ENCODE data around the gene PPP1R14B.

Gene PPP1R14B

DNA sequence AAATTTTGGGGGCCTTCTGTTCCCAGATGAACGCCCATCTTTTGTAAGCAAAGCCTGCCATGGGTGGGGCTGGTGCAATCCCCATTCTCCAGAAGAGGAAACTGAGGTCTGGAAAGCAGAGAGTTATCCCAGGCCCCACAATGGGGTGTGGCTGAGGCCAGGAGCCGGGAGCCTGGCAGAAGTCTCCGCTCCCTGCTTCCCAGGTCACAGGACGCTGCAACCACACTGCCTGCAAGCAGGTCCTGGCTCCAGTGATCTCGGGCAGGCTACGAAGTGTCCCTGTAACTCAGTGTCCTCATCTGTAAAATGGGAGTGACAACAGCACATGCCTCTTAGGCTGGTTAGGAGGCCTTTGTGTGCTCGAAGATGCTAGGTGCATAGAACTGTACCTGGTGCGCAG is 6.3 kb upstream of the PPP1R14B start:
- H3K4me3 ChIP-seq (replicated peaks; ENCODE audit: insufficient read depth, low read length) = peak overlapping the region; percentile 75; the same call in 1 of the 2 replicates
- TF ChIP-seq SPI1 (IDR thresholded peaks at IDR 0.05; ENCODE audit: borderline replicate concordance, low read depth) = no peak
- TF ChIP-seq, protein P1, sequence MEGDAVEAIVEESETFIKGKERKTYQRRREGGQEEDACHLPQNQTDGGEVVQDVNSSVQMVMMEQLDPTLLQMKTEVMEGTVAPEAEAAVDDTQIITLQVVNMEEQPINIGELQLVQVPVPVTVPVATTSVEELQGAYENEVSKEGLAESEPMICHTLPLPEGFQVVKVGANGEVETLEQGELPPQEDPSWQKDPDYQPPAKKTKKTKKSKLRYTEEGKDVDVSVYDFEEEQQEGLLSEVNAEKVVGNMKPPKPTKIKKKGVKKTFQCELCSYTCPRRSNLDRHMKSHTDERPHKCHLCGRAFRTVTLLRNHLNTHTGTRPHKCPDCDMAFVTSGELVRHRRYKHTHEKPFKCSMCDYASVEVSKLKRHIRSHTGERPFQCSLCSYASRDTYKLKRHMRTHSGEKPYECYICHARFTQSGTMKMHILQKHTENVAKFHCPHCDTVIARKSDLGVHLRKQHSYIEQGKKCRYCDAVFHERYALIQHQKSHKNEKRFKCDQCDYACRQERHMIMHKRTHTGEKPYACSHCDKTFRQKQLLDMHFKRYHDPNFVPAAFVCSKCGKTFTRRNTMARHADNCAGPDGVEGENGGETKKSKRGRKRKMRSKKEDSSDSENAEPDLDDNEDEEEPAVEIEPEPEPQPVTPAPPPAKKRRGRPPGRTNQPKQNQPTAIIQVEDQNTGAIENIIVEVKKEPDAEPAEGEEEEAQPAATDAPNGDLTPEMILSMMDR (IDR thresholded peaks at IDR 0.05; ENCODE audit: insufficient read depth, low read length) = no peak
- TF ChIP-seq, protein P2, sequence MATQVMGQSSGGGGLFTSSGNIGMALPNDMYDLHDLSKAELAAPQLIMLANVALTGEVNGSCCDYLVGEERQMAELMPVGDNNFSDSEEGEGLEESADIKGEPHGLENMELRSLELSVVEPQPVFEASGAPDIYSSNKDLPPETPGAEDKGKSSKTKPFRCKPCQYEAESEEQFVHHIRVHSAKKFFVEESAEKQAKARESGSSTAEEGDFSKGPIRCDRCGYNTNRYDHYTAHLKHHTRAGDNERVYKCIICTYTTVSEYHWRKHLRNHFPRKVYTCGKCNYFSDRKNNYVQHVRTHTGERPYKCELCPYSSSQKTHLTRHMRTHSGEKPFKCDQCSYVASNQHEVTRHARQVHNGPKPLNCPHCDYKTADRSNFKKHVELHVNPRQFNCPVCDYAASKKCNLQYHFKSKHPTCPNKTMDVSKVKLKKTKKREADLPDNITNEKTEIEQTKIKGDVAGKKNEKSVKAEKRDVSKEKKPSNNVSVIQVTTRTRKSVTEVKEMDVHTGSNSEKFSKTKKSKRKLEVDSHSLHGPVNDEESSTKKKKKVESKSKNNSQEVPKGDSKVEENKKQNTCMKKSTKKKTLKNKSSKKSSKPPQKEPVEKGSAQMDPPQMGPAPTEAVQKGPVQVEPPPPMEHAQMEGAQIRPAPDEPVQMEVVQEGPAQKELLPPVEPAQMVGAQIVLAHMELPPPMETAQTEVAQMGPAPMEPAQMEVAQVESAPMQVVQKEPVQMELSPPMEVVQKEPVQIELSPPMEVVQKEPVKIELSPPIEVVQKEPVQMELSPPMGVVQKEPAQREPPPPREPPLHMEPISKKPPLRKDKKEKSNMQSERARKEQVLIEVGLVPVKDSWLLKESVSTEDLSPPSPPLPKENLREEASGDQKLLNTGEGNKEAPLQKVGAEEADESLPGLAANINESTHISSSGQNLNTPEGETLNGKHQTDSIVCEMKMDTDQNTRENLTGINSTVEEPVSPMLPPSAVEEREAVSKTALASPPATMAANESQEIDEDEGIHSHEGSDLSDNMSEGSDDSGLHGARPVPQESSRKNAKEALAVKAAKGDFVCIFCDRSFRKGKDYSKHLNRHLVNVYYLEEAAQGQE (IDR thresholded peaks at IDR 0.05; ENCODE audit: insufficient replicate concordance, low read depth) = no peak
- TF ChIP-seq POLR2AphosphoS5 (IDR thresholded peaks at IDR 0.05; ENCODE audit: low read depth) = no peak
- TF ChIP-seq GABPA (IDR thresholded peaks at IDR 0.05; ENCODE audit: low read depth) = no peak
- DNase-seq (ENCODE audit: low read depth in 1 of 2, low spot score in 1 of 2) = no peak
- no peaks in the 10 kb centered on the region for H3K27me3 ChIP-seq (ENCODE audit: insufficient read depth, poor library complexity, severe bottlenecking)
- no peak overlapping the region for H3K27ac ChIP-seq (replicated peaks)

DNA sequence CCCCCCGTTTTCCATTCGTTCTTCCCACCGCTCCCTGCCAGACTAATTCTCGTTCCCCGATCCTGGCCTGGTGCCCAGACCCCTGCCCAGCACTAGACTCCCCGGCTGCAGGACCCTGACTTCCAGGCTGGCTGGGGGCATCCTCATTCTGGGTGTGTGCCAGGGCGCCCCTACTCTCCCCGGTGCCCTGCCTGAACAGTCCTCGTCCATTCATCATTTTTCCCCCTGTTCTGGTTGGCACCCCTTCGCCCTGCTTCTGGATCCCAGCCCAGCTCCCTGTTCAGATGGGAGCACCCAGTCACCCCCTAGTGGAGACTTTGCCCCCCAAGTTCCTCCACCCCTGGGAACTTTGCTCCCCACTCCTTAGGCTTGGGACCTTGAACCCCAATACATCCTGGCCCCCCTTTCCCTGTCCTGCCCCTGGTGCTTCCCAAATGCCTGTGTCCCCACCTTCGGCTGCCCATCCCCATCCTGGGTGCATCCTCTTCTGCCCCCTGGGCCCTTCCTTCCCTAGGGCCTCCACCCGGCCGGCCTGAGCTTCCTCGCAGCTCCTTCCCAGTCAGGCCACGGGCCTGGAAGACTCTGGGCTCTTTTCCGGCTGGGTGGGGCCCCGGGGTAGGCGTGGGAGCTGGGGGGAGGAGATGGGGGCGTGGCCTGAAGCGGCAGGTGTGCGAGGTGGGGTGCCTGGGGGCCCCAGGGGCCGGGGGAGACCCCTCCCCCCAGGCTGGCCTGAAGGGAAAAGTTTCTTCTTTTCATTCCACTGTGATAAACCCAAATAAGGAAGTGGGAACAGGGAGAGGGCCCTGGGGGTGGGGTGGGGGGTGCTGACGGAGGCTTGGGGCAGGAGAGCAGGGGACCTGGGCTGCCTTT is 5.5 kb upstream of the PPP1R14B start:
- Histone ChIP-seq H3K27ac (replicated peaks) (peak overlapping the region; percentile 49), H3K27me3 (ENCODE audit: insufficient read depth, poor library complexity, severe bottlenecking) (no peaks in the 10 kb centered on the region), H3K4me3 (replicated peaks; ENCODE audit: insufficient read depth, low read length) (peak overlapping the region; percentile 75)
- no peak for DNase-seq (ENCODE audit: low read depth in 1 of 2, low spot score in 1 of 2)
- TF ChIP-seq GABPA (IDR thresholded peaks at IDR 0.05; ENCODE audit: low read depth) = no peak
- peak; percentile 72 for TF ChIP-seq SPI1 (IDR thresholded peaks at IDR 0.05; ENCODE audit: borderline replicate concordance, low read depth)
- TF ChIP-seq, protein P2 (IDR thresholded peaks at IDR 0.05; ENCODE audit: insufficient replicate concordance, low read depth) = no peak

DNA sequence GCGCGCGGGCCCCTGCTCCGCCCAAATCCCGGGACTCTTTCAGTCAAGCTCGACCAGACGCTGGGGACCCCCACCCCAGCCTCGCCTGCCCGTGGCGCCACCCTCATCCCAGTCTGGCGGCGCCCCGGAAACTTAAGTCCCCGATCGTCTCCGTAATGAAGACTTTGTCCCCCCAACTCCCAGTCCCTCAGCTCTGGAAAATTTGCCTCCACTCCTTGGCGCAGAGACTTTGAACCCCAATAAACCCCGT is 4.9 kb upstream of the PPP1R14B start:
- TF ChIP-seq POLR2AphosphoS5 (IDR thresholded peaks at IDR 0.05; ENCODE audit: low read depth) (no peak), GABPA (IDR thresholded peaks at IDR 0.05; ENCODE audit: low read depth) (no peak), SPI1 (IDR thresholded peaks at IDR 0.05; ENCODE audit: borderline replicate concordance, low read depth) (no peak)
- TF ChIP-seq, protein P2 (IDR thresholded peaks at IDR 0.05; ENCODE audit: insufficient replicate concordance, low read depth) = no peak
- TF ChIP-seq, protein P1 (IDR thresholded peaks at IDR 0.05; ENCODE audit: insufficient read depth, low read length) = no peak
- H3K27ac ChIP-seq (replicated peaks) = peak overlapping the region; percentile 49; the same call in 1 of the 2 replicates

More for the DNA sequence above, 4.9 kb upstream of the PPP1R14B start:
- peak overlapping the region; percentile 75 for H3K4me3 ChIP-seq (replicated peaks; ENCODE audit: insufficient read depth, low read length)
- H3K27me3 ChIP-seq (ENCODE audit: insufficient read depth, poor library complexity, severe bottlenecking) = no peaks in the 10 kb centered on the region
- no peak for DNase-seq (ENCODE audit: low read depth in 1 of 2, low spot score in 1 of 2)
